OCI-LY7 (cell line): ENCODE data around the gene MSH3. TPM values are rescaled to one million over a fixed set of nuclear protein-coding genes. Genes with fewer than 3 reads are reported as not detected.

Experiments
- BruUV-seq: library from RNA; stranded (reverse); fragments of 400-500 nt; replicated peaks from 2 replicates; lab custom pipeline; 2021; lab: Mats Ljungman, UMichigan
- CTCF ChIA-PET: fragments of 300-600 bp; sonication (Branson Sonifier 250); formaldehyde crosslinking; loops from one replicate; lab custom pipeline; 2022; ENCODE audit warnings: antibody characterized with exemption; ENCODE audit not compliant: unreplicated experiment; lab: Charles Lee
- POLR2A ChIA-PET: fragments of 300-600 bp; sonication (Branson Sonifier 250); formaldehyde crosslinking; loops from one replicate; lab custom pipeline; 2022; ENCODE audit warnings: antibody characterized with exemption; lab: Charles Lee
- DNase-seq: peaks from one replicate; pipeline ENCODE4 v3.0.0-alpha.2; 2015; ENCODE audit warnings: low spot score
- H2AFZ ChIP-seq: fragments of 200-600 bp; sonication (generic), shearing (Covaris generic); 2 replicates; pipeline ENCODE4 v1.6.1; 2014; ENCODE audit warnings: mild to moderate bottlenecking, antibody characterized with exemption, low read length, moderate library complexity
- H3K27ac ChIP-seq: fragments of 200-600 bp; sonication (generic); 2 replicates; pipeline ENCODE4 v1.5.1; 2014; ENCODE audit warnings: mixed run types, low read depth, mild to moderate bottlenecking, moderate library complexity, low read length, inconsistent platforms; ENCODE audit not compliant: poor library complexity, severe bottlenecking
- H3K36me3 ChIP-seq: fragments of 200-600 bp; sonication (generic); 2 replicates; pipeline ENCODE4 v1.6.1; 2014; ENCODE audit warnings: mild to moderate bottlenecking, antibody characterized with exemption, low read length, moderate library complexity, mixed read lengths; ENCODE audit not compliant: insufficient read depth
- H3K4me1 ChIP-seq: fragments of 200-600 bp; sonication (generic); 2 replicates; pipeline ENCODE4 v1.5.1; 2014; ENCODE audit warnings: mild to moderate bottlenecking, low read length; ENCODE audit not compliant: insufficient read depth, poor library complexity, severe bottlenecking
- H3K4me2 ChIP-seq: fragments of 200-600 bp; sonication (generic); 2 replicates; pipeline ENCODE4 v1.6.1; 2014; ENCODE audit warnings: mild to moderate bottlenecking, low read length
- H3K4me3 ChIP-seq: fragments of 200-600 bp; sonication (generic); 2 replicates; pipeline ENCODE4 v1.5.1; 2014; ENCODE audit warnings: mild to moderate bottlenecking, low read depth, low read length; ENCODE audit not compliant: poor library complexity, severe bottlenecking
- H3K79me2 ChIP-seq: fragments of 200-600 bp; sonication (generic); 2 replicates; pipeline ENCODE4 v1.6.1; 2016; ENCODE audit warnings: low read depth, mild to moderate bottlenecking, low read length, moderate library complexity, mixed read lengths; ENCODE audit not compliant: insufficient read depth
- H3K9me2 ChIP-seq: fragments of 200-600 bp; sonication (generic); 2 replicates; pipeline ENCODE4 v1.6.1; 2016; ENCODE audit warnings: mild to moderate bottlenecking, low read length, mixed read lengths; ENCODE audit not compliant: insufficient read depth
- H3K9me3 ChIP-seq: fragments of 200-600 bp; sonication (generic); 2 replicates; pipeline ENCODE4 v1.6.1; 2014; ENCODE audit warnings: mild to moderate bottlenecking, mixed run types, low read length, mixed read lengths
- H4K20me1 ChIP-seq: fragments of 200-600 bp; sonication (generic); 2 replicates; pipeline ENCODE4 v1.6.1; 2014; ENCODE audit warnings: mild to moderate bottlenecking, antibody characterized with exemption, low read length, moderate library complexity, mixed read lengths; ENCODE audit not compliant: insufficient read depth
- CTCF ChIP-seq: fragments of 200-600 bp; sonication (generic); conservative IDR thresholded peaks from 2 replicates; pipeline ENCODE4 v1.5.1; 2014; ENCODE audit warnings: mild to moderate bottlenecking, antibody characterized with exemption, low read length, moderate library complexity, mixed read lengths
- EZH2phosphoT487 ChIP-seq: fragments of 200-600 bp; sonication (generic); IDR thresholded peaks from 2 replicates; pipeline ENCODE4 v1.6.1; 2018; ENCODE audit warnings: low read depth, borderline replicate concordance, mild to moderate bottlenecking, mixed run types, antibody characterized with exemption, low read length, moderate library complexity, mixed read lengths
- intact Hi-C: fragments of 100-400 bp; cut with micrococcal nuclease; formaldehyde crosslinking; loops from one replicate; pipeline ENCODE4 v1.10.0; 2022; ENCODE audit not compliant: unreplicated experiment
- total RNA-seq, 2 experiments: library from RNA; depleted of rRNA in 1 of 2; stranded (reverse); fragments of >200 nt in 1 of 2; shearing (Covaris generic) in 1 of 2; gene quantifications; 2 replicates each; pipeline ENCODE4 v1.2.3, GENCODE V29; 2014 to 2022

Gene MSH3
- total RNA-seq, 2 experiments from 2014 or later, result 15.4 to 28.3 TPM

DNA sequence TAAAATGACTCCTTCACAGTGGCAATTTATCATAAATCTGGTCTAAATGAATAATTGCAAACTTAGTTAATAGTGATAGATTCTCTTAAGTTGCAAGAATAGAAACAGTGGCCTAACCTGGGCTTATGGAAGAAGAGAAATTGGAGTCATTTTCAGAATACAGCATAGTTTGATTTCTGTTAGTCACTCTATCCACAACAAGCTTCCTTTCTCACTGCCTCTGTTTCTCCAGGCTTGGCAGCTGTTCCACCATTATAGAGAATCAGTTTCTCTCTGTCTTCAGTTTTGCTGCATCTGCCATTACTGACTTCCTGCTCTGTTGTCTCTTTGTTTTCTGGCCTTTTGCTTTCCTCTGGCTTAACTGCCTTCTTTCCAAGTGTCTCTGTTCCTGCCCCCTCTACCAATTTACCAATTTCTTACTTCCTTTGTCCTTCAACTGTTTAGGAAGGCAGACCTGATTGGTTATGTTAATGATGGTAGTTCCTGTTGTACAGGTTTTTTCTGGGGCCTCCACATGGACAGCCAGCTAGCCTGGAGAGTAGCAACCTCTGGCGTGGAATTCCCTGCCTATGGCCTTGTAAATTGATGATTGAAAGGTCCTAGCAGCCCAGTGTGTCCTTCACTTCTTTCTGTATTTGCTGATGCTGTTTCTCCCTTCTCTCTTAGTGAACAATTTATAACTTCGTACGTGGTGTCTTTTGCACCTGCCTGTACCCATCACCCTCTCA is 229.8 kb downstream of the MSH3 start:
- intact Hi-C loops, result no loop called here
- Histone ChIP-seq H3K9me2 (no peaks in the 10 kb centered on the region), H3K36me3 (peaks cover 4% of the 10 kb centered on the region; the same call in 1 of the 2 replicates), H3K9me3 (no peaks in the 10 kb centered on the region), H4K20me1 (no peaks in the 10 kb centered on the region), H3K27ac (no peak overlapping the region), H3K4me3 (no peak overlapping the region), H2AFZ (no peak overlapping the region), H3K4me2 (no peak overlapping the region), H3K4me1 (no peaks in the 10 kb centered on the region), H3K79me2 (no peaks in the 10 kb centered on the region)
- TF ChIP-seq EZH2phosphoT487 (no peak), CTCF (no peak)
- POLR2A ChIA-PET, result interaction anchor here (1.3 kb wide), 1 partner anchor 24 kb away, joined by 3 read pairs; no protein-coding TSS in a partner anchor
- CTCF ChIA-PET, result no interaction called here
- no TSS peak for BruUV-seq
- DNase-seq, result no peak

DNA sequence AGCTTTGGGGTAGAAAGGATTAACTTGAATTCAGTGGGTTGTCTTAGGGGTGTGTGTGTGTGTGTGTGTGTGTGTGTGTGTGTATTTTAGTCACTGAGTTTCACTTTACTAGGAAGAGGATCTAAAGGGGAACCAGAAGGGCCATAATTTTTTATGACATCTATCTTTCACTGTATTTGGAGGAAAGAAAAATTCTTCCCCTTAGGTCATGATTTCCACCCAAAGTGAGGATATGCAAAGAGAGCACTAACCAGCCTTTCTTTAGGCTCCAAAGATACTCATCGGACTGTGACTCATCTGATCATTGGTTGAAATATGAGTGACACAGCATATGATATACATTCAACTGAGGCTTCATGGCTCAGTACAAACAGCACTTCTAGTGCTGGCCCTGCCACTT is 230.5 kb downstream of the MSH3 start:
- intact Hi-C loops, result no loop called here
- H3K9me3 ChIP-seq, result no peaks in the 10 kb centered on the region
- ChIA-PET CTCF (no interaction called here), POLR2A (no interaction called here)
- no peaks in the 10 kb centered on the region for H4K20me1 ChIP-seq
- no peak overlapping the region for H3K4me2 ChIP-seq
- no peak overlapping the region for H3K27ac ChIP-seq
- H3K36me3 ChIP-seq, result peaks cover 4% of the 10 kb centered on the region; the same call in 1 of the 2 replicates
- H3K4me3 ChIP-seq, result no peak overlapping the region
- no TSS peak for BruUV-seq
- no peaks in the 10 kb centered on the region for H3K79me2 ChIP-seq
- TF ChIP-seq CTCF, result no peak
- TF ChIP-seq EZH2phosphoT487, result no peak
- H3K9me2 ChIP-seq, result no peaks in the 10 kb centered on the region
- DNase-seq, result no peak
- no peaks in the 10 kb centered on the region for H3K4me1 ChIP-seq
- no peak overlapping the region for H2AFZ ChIP-seq

- Histone ChIP-seq H3K9me3 (no peaks in the 10 kb centered on the region), H3K27ac (no peak overlapping the region), H3K4me3 (no peak overlapping the region), H4K20me1 (no peaks in the 10 kb centered on the region), H3K36me3 (peaks cover 6% of the 10 kb centered on the region), H3K79me2 (no peaks in the 10 kb centered on the region), H3K4me2 (no peak overlapping the region), H3K9me2 (no peaks in the 10 kb centered on the region), H2AFZ (no peak overlapping the region), H3K4me1 (no peaks in the 10 kb centered on the region)
- CTCF ChIA-PET, result no interaction called here
- POLR2A ChIA-PET, result no interaction called here
- intact Hi-C loops, result no loop called here
- no peak for DNase-seq
- no peak for TF ChIP-seq EZH2phosphoT487
- TF ChIP-seq CTCF, result no peak
- no TSS peak for BruUV-seq
Measured at GRCh38 chr5:80885396-80886000, 231.0 kb downstream of the MSH3 start.
